H9 (cell line): ENCODE measurements around the gene AIFM2. TPM values are rescaled to one million over a fixed set of nuclear protein-coding genes. Genes with fewer than 3 reads are reported as not detected.
A peak's percentile ranks its signal among the peaks of the same experiment; 100 is the strongest.

Experiments used
- DNase-seq: peaks from one replicate; pipeline ENCODE4 v3.0.0-alpha.2; 2017
- H2AFZ ChIP-seq: one replicate; pipeline ENCODE4 v1.6.1; 2013; ENCODE audit warnings: mild to moderate bottlenecking, low read length, control low read depth, moderate library complexity
- H2AK5ac ChIP-seq: 2 replicates; pipeline ENCODE4 v1.6.1; 2013; ENCODE audit warnings: low read length, control low read depth, mixed read lengths; ENCODE audit not compliant: insufficient read length
- H2BK120ac ChIP-seq: one replicate; pipeline ENCODE4 v1.6.1; 2013; ENCODE audit warnings: low read depth, mild to moderate bottlenecking, low read length, control low read depth, inconsistent platforms; ENCODE audit not compliant: poor library complexity, severe bottlenecking
- H2BK12ac ChIP-seq: 2 replicates; pipeline ENCODE4 v1.6.1; 2013; ENCODE audit warnings: low read length, control low read depth, mixed read lengths, low read depth; ENCODE audit not compliant: insufficient read length
- H2BK15ac ChIP-seq: 2 replicates; pipeline ENCODE4 v1.6.1; 2013; ENCODE audit warnings: low read depth, low read length, control low read depth
- H2BK20ac ChIP-seq: one replicate; pipeline ENCODE4 v1.6.1; 2013; ENCODE audit warnings: low read depth, mild to moderate bottlenecking, low read length, control low read depth, inconsistent platforms; ENCODE audit not compliant: poor library complexity, severe bottlenecking
- H2BK5ac ChIP-seq: 2 replicates; pipeline ENCODE4 v1.6.1; 2013; ENCODE audit warnings: low read length, control low read depth, mixed read lengths; ENCODE audit not compliant: insufficient read length
- H3K14ac ChIP-seq: 2 replicates; pipeline ENCODE4 v1.6.1; 2013; ENCODE audit warnings: low read length, control low read depth; ENCODE audit not compliant: insufficient read depth
- H3K18ac ChIP-seq: 2 replicates; pipeline ENCODE4 v1.6.1; 2013; ENCODE audit warnings: low read depth, mild to moderate bottlenecking, mixed read lengths, low read length, control low read depth; ENCODE audit not compliant: insufficient read length
- H3K23ac ChIP-seq: 2 replicates; pipeline ENCODE4 v1.6.1; 2013; ENCODE audit warnings: low read length, control low read depth, mixed read lengths, low read depth; ENCODE audit not compliant: insufficient read length
- H3K23me2 ChIP-seq: 2 replicates; pipeline ENCODE4 v1.6.1; 2013; ENCODE audit warnings: low read depth, mild to moderate bottlenecking, mixed read lengths, low read length, control low read depth; ENCODE audit not compliant: insufficient read length, poor library complexity, severe bottlenecking
- H3K27ac ChIP-seq: 2 replicates; pipeline ENCODE4 v1.5.1; 2013; ENCODE audit warnings: low read length, control low read depth, mixed read lengths, low read depth; ENCODE audit not compliant: insufficient read length
- H3K27me3 ChIP-seq: 2 replicates; pipeline ENCODE4 v1.6.1; 2013; ENCODE audit warnings: low read length, control low read depth, inconsistent platforms; ENCODE audit not compliant: insufficient read depth
- H3K4ac ChIP-seq: 2 replicates; pipeline ENCODE4 v1.6.1; 2013; ENCODE audit warnings: low read depth, mild to moderate bottlenecking, control low read depth, inconsistent platforms, low read length, moderate library complexity
- H3K4me1 ChIP-seq: 2 replicates; pipeline ENCODE4 v1.6.1; 2013; ENCODE audit warnings: low read length, control low read depth, inconsistent platforms; ENCODE audit not compliant: insufficient read depth
- H3K4me2 ChIP-seq: 2 replicates; pipeline ENCODE4 v1.6.1; 2013; ENCODE audit warnings: low read length, control low read depth, mixed read lengths; ENCODE audit not compliant: insufficient read length, insufficient read depth
- H3K56ac ChIP-seq: 2 replicates; pipeline ENCODE4 v1.6.1; 2013; ENCODE audit warnings: low read depth, mild to moderate bottlenecking, mixed read lengths, low read length, control low read depth; ENCODE audit not compliant: insufficient read length
- H3K79me1 ChIP-seq: 2 replicates; pipeline ENCODE4 v1.6.1; 2013; ENCODE audit warnings: low read depth, mild to moderate bottlenecking, moderate library complexity, low read length, control low read depth, inconsistent platforms; ENCODE audit not compliant: insufficient read depth, poor library complexity, severe bottlenecking
- H3K79me2 ChIP-seq: 2 replicates; pipeline ENCODE4 v1.6.1; 2013; ENCODE audit warnings: low read length, control low read depth, inconsistent platforms; ENCODE audit not compliant: insufficient read depth
- H3K9ac ChIP-seq: 2 replicates; pipeline ENCODE4 v1.6.1; 2013; ENCODE audit warnings: low read length, control low read depth, mixed read lengths; ENCODE audit not compliant: insufficient read length; ENCODE audit errors: extremely low read depth
- H3K9me3 ChIP-seq: one replicate; pipeline ENCODE4 v1.6.1; 2013; ENCODE audit warnings: low read depth, low read length, inconsistent platforms; ENCODE audit not compliant: control insufficient read depth
- H3T11ph ChIP-seq: one replicate; pipeline ENCODE4 v1.6.1; 2013; ENCODE audit warnings: mild to moderate bottlenecking, low read length, control low read depth, inconsistent platforms
- H4K20me1 ChIP-seq: one replicate; pipeline ENCODE4 v1.6.1; 2013; ENCODE audit not compliant: control insufficient read depth, insufficient read length, insufficient read depth
- H4K5ac ChIP-seq: 2 replicates; pipeline ENCODE4 v1.6.1; 2013; ENCODE audit warnings: low read depth, mild to moderate bottlenecking, mixed read lengths, low read length, control low read depth; ENCODE audit not compliant: insufficient read length
- H4K8ac ChIP-seq: replicated peaks from 2 replicates; pipeline ENCODE4 v1.6.1; 2013; ENCODE audit warnings: low read length, control low read depth, mixed read lengths, low read depth; ENCODE audit not compliant: insufficient read length
- H4K91ac ChIP-seq: 2 replicates; pipeline ENCODE4 v1.6.1; 2013; ENCODE audit warnings: low read depth, mild to moderate bottlenecking, moderate library complexity, mixed read lengths, low read length, control low read depth; ENCODE audit not compliant: insufficient read length
- H3K27ac Mint-ChIP-seq, 3 experiments: 2 replicates in 2 of 3; 3 replicates in 1 of 3; pipeline ENCODE4 v1.8.0; 2020 to 2021; ENCODE audit warnings: mixed read lengths in 3 of 3, mild to moderate bottlenecking in 1 of 3, moderate library complexity in 1 of 3
- H3K27me3 Mint-ChIP-seq: 2 replicates; pipeline ENCODE4 v1.8.0; 2021; ENCODE audit warnings: low read depth, mild to moderate bottlenecking, moderate library complexity, mixed read lengths
- H3K36me3 Mint-ChIP-seq, 3 experiments: 2 replicates in 2 of 3; 3 replicates in 1 of 3; pipeline ENCODE4 v1.8.0; 2020 to 2021; ENCODE audit warnings: low read depth in 3 of 3, mixed read lengths in 3 of 3; ENCODE audit not compliant: insufficient read depth in 1 of 3
- H3K4me1 Mint-ChIP-seq, 2 experiments: 2 replicates each; pipeline ENCODE4 v1.8.0; 2020; ENCODE audit warnings: mixed read lengths in 2 of 2
- H3K4me3 Mint-ChIP-seq, 2 experiments: 2 replicates in 1 of 2; 3 replicates in 1 of 2; pipeline ENCODE4 v1.8.0; 2020 to 2021; ENCODE audit warnings: mild to moderate bottlenecking in 2 of 2, mixed read lengths in 2 of 2, moderate library complexity in 1 of 2
- H3K9me3 Mint-ChIP-seq, 2 experiments: 2 replicates in 1 of 2; 3 replicates in 1 of 2; pipeline ENCODE4 v1.8.0; 2020; ENCODE audit warnings: mild to moderate bottlenecking in 2 of 2, mixed read lengths in 2 of 2, moderate library complexity in 1 of 2
- CTCF ChIP-seq: fragments of 200-600 bp; sonication (generic); conservative IDR thresholded peaks from 3 replicates; pipeline ENCODE4 v1.8.0; 2021; ENCODE audit warnings: antibody characterized with exemption, mild to moderate bottlenecking
- WGBS: extraction: QIAGEN DNeasy Blood & Tissue Kit; methylation state at CpG from one replicate; pipeline ENCODE4 v1.1.7; 2013; ENCODE audit warnings: missing lambda C conversion rate, low lambda C conversion rate, mixed read lengths; ENCODE audit not compliant: insufficient read length; ENCODE audit errors: extremely low coverage; 5-methylcytosine and 5-hydroxymethylcytosine counted together
- total RNA-seq: library from RNA; stranded (reverse); gene quantifications from 2 replicates; pipeline ENCODE4 v1.2.1, GENCODE V29; 2021

The AIFM2 gene
- total RNA-seq, 1 experiment from 2014 or later: 5.3 TPM

DNA sequence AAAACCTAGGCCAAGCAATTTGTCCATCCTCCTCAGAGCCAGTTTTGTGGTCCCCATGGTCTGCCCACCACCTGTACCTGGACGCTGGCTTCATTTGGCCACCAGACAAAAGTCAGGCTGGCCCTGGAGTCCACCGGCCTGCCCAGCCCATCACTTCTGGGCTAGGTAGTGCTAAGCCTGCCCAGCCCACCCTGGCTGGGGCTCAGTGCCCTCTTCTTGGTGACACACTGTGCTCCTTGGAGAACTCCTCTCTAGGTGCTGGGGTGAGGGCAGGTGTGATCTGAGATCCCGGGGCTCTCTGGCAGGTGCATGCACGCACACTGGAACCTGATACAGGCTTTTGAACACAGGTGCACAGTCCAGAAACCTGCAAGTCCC is 1.1 kb downstream of the AIFM2 start:
- no peaks in the 10 kb centered on the region for H4K20me1 ChIP-seq
- peak overlapping the region; percentile 77 to 87; a peak in 4 of 5 replicates for H3K4me3 Mint-ChIP-seq
- WGBS: no CpG with 5 or more reads among the region's 4 CpGs

More for the DNA sequence above, 1.1 kb downstream of the AIFM2 start:
- no peak overlapping the region for H4K5ac ChIP-seq
- no peak overlapping the region for H2BK20ac ChIP-seq
- H3K4ac ChIP-seq: no peak overlapping the region
- no peaks in the 10 kb centered on the region for H3K4me1 ChIP-seq
- Mint-ChIP-seq H3K9me3 (no peaks in the 10 kb centered on the region), H3K4me1 (peaks cover 11 to 12% of the 10 kb centered on the region in 2 experiments), H3K27ac (no peak overlapping the region), H3K27me3 (peaks cover 32% of the 10 kb centered on the region), H3K36me3 (no peaks in the 10 kb centered on the region)
- TF ChIP-seq CTCF: no peak
- no peak overlapping the region for H2BK12ac ChIP-seq
- H4K8ac ChIP-seq: no peak overlapping the region
- no peak overlapping the region for H3K23ac ChIP-seq
- H2BK15ac ChIP-seq: no peak overlapping the region
- no peak for DNase-seq
- H3K23me2 ChIP-seq: peaks cover 13% of the 10 kb centered on the region
- peak overlapping the region; percentile 67 for H3K4me2 ChIP-seq
- no peaks in the 10 kb centered on the region for H3K79me1 ChIP-seq
- H3K79me2 ChIP-seq: no peaks in the 10 kb centered on the region
- H3K9me3 ChIP-seq: no peaks in the 10 kb centered on the region
- no peak overlapping the region for H3K56ac ChIP-seq
- H2AK5ac ChIP-seq: no peak overlapping the region
- no peak overlapping the region for H2AFZ ChIP-seq
- no peak overlapping the region for H2BK120ac ChIP-seq
- H3K9ac ChIP-seq: no peak overlapping the region
- H4K91ac ChIP-seq: no peak overlapping the region
- H3K27me3 ChIP-seq: no peaks in the 10 kb centered on the region; the same call in 1 of the 2 replicates
- H3K18ac ChIP-seq: no peak overlapping the region
- H3K14ac ChIP-seq: no peak overlapping the region
- no peak overlapping the region for H2BK5ac ChIP-seq
- H3T11ph ChIP-seq: no peak overlapping the region
- H3K27ac ChIP-seq: no peak overlapping the region
